DOHH2 (cell line): Measurements from ENCODE around the gene PRDM15.

Source experiments
- EZH2phosphoT487 ChIP-seq: fragments of 200-600 bp; sonication (generic); IDR thresholded peaks from 2 replicates; pipeline ENCODE4 v1.6.1; 2017; ENCODE audit warnings: borderline replicate concordance, mild to moderate bottlenecking, antibody characterized with exemption, low read length, moderate library complexity, mixed read lengths
- TF ChIP-seq, protein P1 (sequence below): fragments of 200-600 bp; sonication (generic); IDR thresholded peaks from one replicate; pipeline ENCODE4 v1.5.1; 2014; ENCODE audit warnings: antibody characterized with exemption, mild to moderate bottlenecking, low read depth, low read length; ENCODE audit not compliant: poor library complexity, severe bottlenecking

DNA sequence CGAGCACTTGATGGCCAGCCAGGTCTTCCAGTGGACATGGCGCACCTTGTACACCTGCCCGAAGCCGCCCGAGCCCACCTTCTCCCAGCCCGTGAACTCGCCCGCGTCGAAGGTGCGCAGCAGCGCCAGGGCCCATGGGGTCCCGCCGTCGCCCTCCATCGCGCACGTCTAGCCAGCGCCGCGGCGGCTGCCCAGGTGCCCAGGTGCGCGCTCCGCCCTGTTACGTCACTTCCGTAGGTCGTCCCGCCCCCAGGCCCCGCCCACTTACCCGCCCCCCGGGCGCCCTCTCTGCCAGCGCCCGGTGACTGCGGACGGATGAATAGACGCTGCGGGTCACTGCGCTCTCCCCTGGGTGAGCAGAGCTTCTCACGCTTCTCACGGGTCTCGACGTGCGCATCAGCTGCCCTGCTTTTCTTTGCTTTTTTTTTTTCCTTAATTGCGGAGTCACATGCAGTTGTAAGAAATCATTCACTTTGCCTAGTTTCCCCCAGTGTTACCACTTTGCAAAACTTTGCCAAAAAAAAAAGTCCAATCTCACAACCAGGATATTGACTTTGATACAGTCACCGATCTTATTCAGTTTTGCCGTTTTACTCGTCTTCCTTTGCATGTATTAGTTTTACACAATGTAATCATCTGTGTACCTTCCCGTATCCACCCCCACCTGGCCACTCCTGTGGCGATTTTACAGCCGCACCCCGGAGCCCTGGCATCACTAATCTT lies 112.1 kb downstream of the PRDM15 start, which contains the start of gene RIPK4:
- TF ChIP-seq, protein P1, sequence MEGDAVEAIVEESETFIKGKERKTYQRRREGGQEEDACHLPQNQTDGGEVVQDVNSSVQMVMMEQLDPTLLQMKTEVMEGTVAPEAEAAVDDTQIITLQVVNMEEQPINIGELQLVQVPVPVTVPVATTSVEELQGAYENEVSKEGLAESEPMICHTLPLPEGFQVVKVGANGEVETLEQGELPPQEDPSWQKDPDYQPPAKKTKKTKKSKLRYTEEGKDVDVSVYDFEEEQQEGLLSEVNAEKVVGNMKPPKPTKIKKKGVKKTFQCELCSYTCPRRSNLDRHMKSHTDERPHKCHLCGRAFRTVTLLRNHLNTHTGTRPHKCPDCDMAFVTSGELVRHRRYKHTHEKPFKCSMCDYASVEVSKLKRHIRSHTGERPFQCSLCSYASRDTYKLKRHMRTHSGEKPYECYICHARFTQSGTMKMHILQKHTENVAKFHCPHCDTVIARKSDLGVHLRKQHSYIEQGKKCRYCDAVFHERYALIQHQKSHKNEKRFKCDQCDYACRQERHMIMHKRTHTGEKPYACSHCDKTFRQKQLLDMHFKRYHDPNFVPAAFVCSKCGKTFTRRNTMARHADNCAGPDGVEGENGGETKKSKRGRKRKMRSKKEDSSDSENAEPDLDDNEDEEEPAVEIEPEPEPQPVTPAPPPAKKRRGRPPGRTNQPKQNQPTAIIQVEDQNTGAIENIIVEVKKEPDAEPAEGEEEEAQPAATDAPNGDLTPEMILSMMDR = no peak
- TF ChIP-seq EZH2phosphoT487 = no peak
